GDM1 (cell line): ENCODE results near the gene PSTPIP1.
A peak's percentile ranks its signal among the peaks of the same experiment; 100 is the strongest.
"Not testable (repeated sequence)": the region's sequence is repeated elsewhere in the genome, so short reads cannot be mapped to it uniquely, and the experiment has no call there.

ENCODE experiments used
- DNase-seq: peaks from one replicate; lab custom pipeline; 2025; lab: John Stamatoyannopoulos, UW

PSTPIP1 gene

GRCh38 chr15:76994971-76995945 lies at the start of gene PSTPIP1:
PSTPIP1 (plus strand) TSS chr15:76995126; CDS start chr15:76995574, 448 bp downstream.
- peak; percentile 70 for DNase-seq

DNA sequence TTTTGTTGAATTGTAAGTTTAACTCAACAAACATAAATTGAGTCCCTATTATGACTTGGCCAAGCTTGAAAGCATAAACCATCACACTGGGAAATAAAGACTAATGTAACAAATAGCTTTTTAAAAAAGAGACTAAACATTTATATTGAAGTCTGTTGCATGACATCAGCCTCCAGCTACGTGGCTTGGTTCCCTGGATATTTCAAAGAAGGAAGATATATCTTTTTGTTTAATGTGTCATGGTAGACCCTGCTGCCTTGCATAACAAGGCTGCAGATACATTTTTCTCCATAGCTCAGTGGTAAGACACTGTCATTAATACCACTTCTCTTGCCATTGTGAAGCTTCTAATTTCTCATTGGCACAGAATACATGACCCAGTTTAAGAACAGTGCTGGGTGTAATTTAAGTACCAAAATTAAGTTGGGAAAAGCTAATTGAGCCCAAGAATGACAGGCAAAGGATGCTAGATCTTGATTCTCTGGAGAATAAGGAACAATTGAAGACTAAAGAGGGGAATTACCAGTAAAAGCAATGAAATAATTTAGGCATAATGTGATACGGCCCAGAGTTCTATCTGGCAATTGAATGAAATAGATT lies 49.3 kb upstream of the PSTPIP1 start:
- DNase-seq: no peak

DNA sequence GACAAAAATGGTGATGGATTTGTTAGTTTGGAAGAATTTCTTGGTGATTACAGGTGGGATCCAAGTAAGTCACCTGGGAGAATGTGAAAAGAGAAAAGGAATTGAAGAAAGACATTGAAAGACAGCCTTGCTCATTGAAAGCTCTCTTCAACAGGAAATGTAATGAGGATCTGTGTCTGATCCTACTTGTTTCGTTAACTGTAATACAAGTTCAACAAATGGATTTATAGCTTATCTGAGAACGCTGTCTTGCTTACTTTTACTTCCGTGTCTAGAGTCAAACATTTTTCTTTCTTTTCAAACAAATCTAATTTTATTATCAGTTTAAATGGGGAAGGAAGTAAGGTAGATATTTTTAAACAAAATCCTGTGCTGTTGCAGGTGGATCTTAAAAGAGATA lies 47.5 kb upstream of the PSTPIP1 start:
- DNase-seq: no peak

- DNase-seq: no peak
These were observed 43.7 kb upstream of the PSTPIP1 start for GRCh38 chr15:76951220-76951619.

GRCh38 chr15:76953913-76954312 lies 41.0 kb upstream of the PSTPIP1 start:
- no peak for DNase-seq

GRCh38 chr15:76954744-76955143 lies 40.2 kb upstream of the PSTPIP1 start:
- no peak for DNase-seq

DNA sequence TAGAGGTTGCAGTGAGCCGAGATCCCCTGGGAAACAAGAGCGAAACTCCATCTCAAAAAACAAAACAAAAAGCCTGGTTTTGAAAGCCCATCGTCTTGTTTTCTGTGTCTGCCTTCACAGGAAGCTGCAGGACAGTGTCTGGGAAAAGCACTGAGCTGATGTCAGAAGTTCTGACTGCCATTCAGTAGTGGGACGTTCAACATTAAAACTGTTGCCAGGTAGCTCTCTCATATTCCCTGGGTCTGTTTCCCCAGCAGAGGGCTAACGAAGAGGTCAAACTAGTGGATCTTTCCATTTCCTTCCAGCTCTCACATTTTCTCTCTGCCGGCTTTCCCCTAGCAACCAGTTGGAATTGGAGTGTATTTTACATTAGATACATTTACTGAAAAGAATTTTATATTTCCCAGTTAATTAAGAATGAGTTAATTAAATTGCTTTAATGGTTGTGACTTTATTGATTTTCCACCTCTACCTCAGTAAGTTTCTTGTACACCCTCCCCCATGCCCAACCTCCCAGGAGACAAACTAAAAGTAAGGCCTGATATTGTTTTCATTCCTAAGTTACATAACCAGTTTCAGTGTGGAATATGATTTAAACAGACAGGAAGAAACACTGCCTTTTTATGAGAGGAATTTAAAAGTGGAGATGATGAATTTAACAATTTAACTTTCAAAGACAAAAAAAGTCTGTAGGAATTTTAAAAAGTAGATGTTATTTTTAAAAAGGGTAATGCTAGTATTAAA lies 33.5 kb upstream of the PSTPIP1 start:
- no peak for DNase-seq

DNA sequence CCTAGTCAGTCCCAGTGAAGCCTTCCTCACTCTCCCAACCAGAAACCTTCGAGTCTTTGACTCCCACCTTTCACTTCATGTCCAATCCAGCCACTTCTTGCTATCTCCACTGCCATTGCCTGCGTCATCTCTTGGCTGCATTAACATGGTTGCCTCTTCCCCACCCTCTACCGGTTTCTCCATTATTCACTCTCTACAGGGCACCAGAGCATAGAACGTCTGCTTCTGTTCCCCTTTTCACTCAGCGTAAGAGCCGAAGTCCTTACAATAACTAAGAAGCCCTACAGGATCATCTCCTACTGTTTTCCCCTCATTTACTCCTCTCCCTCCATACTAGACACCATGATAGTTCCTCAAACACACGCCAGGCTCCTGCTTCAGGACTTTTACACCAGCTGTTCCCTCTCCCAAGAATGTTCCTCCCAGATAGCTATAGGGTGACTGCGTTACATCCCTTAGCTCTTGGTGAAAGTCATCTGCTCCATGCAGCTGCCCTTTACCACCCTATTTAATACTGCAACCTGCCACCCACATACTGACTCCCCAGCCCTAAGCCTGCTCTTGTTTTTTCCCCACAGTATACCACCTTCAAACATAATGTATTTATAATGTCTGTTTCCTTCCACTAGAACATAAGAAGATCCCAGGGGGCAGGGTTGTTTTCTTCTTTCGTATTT lies 32.5 kb upstream of the PSTPIP1 start:
- DNase-seq: no peak

DNA sequence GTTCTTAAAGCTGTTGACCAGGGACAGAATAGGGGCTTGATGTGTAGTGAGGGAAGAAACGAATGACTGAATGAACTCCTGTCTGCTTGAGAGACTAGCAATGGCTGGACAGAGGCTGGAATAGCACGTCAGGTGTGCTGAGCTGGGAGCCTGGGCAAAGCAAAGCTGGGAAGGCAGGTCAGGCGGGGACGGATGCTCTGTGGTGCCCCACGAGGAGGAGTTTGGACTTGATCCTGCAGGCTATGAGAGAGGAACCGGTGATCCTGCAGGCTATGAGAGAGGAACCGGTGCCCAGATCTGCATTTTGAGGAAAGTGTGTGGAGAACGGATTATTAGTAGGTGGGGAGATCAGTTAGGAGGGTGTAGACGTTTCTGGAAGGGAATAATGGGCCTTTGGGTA lies 31.3 kb upstream of the PSTPIP1 start:
- no peak for DNase-seq

DNA sequence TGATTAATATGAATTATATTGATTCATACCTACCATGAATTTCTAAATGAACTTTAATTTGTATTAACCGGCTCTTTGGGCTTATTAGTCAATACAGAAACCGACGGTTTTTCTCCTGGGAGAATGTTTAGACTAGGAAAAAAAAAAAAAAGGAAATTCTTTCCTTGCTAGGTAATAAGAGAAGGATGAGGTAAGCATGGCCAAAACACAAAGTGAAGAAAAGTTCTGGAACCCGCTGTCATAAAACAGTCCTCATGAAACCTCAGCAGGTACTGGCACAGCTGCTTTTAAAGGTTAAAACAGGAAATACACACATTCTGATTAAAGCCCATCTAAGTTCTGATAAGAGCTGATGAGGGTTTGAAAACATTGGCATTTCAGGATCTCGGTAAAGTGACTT lies 30.8 kb upstream of the PSTPIP1 start:
- no peak for DNase-seq

GRCh38 chr15:76966051-76966450 lies 28.9 kb upstream of the PSTPIP1 start:
- DNase-seq: not testable (repeated sequence)

GRCh38 chr15:76967067-76967466 lies 27.9 kb upstream of the PSTPIP1 start:
- no peak for DNase-seq

DNA sequence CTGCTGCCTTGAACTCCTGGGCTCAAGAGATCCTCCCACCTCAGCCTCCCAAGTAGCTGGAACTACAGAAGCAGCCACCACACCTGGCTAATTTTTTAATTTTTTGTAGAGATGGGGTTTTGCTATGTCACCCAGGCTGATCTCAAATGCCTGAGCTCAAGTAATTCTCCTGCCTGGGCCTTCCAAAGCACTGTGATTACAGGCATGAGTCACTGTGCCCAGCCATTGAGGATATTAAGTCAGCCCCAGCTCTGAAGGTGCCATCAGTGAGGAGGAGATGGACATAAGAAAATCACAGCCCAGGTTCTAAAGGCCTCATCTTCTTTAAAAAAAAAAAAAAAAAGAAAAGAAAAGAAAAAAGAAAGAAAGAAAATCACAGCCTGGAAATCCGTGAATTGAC lies 26.6 kb upstream of the PSTPIP1 start:
- no peak for DNase-seq

GRCh38 chr15:76972389-76973361 lies 22.3 kb upstream of the PSTPIP1 start:
- no peak for DNase-seq

GRCh38 chr15:76973362-76973743 lies 21.6 kb upstream of the PSTPIP1 start:
- DNase-seq: peak; percentile 67

GRCh38 chr15:76973906-76974305 lies 21.0 kb upstream of the PSTPIP1 start:
- no peak for DNase-seq

DNA sequence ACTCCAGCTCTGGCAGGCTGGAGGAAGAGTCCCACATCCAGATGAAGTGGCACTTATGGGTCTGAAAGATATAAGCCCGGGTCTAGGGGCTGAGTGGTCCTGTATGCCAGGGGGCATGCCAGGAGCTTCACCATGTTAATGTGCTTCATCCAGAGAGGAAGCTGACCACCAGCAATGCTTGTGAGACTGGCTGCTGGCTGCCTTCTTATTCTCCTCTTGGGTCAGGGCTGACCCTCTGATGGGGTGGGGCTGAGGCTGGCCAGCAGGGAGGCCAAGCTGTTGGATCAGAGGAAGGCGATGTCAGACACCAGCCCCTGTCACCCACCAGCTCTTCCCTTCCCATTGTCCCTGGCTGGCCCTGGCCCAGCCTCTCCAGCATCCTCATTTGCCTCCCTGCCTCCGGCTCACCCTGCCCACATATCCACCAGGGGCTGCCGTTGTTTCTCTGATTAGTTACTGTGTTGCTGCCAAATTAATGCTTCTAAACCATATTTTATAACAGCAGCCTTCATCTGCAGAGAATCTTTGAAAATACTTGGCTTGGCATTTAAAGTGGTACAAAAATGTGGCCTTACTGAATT lies 20.4 kb upstream of the PSTPIP1 start:
- DNase-seq: no peak

DNA sequence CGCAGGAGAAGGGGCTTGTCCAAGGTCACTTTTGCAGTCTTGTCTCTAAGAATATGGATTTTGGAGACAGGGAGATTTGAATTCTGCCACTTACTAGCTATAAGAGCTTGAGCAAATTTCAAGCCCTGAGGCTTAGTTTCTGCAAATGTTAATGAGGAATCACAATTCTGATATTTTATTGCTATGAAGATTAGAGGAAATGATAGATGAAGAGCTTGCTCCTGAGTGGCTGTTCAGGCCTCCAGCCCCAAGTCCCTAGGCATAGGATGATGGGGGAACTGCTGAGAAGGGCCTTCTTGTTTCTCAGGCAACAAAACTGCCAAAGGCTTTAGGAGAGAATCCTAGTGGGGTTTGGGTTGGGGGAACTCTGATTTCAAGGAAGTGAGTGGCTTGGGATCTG lies 18.8 kb upstream of the PSTPIP1 start:
- no peak for DNase-seq

- DNase-seq: no peak
These were observed 18.2 kb upstream of the PSTPIP1 start for GRCh38 chr15:76976572-76977270.
